Measurements from ENCODE around the gene YEATS2. TPM values are rescaled to one million over a fixed set of nuclear protein-coding genes. Genes with fewer than 3 reads are reported as not detected.

YEATS2 gene
- total RNA-seq, 1 donor from 2014 or later = 65.1 TPM

- H3K9me3 Mint-ChIP-seq (ENCODE audit: unreplicated experiment) = no peaks in the 10 kb centered on the region
- peak overlapping the region; percentile 65 for H3K4me3 Mint-ChIP-seq (ENCODE audit: unreplicated experiment)
- no peak for DNase-seq (ENCODE audit: low spot score)
- H3K4me1 Mint-ChIP-seq (ENCODE audit: unreplicated experiment) = no peaks in the 10 kb centered on the region
- H3K27ac Mint-ChIP-seq (ENCODE audit: unreplicated experiment) = peak overlapping the region; percentile 49
- peaks cover 49% of the 10 kb centered on the region for H3K36me3 Mint-ChIP-seq (ENCODE audit: low read depth, unreplicated experiment)
- peaks cover 5% of the 10 kb centered on the region for H3K27me3 Mint-ChIP-seq (ENCODE audit: unreplicated experiment)
- no peak for TF ChIP-seq CTCF (IDR thresholded peaks at IDR 0.05; ENCODE audit: unreplicated experiment)
Observed at GRCh38 chr3:183797996-183798395, 100.4 kb downstream of the YEATS2 start.

- Mint-ChIP-seq H3K36me3 (ENCODE audit: low read depth, unreplicated experiment) (peaks cover 59% of the 10 kb centered on the region), H3K27me3 (ENCODE audit: unreplicated experiment) (peaks cover 5% of the 10 kb centered on the region), H3K4me1 (ENCODE audit: unreplicated experiment) (no peaks in the 10 kb centered on the region), H3K9me3 (ENCODE audit: unreplicated experiment) (no peaks in the 10 kb centered on the region), H3K4me3 (ENCODE audit: unreplicated experiment) (peak overlapping the region; percentile 51), H3K27ac (ENCODE audit: unreplicated experiment) (peak overlapping the region; percentile 13)
- no peak for TF ChIP-seq CTCF (IDR thresholded peaks at IDR 0.05; ENCODE audit: unreplicated experiment)
- no peak for DNase-seq (ENCODE audit: low spot score)
Observed at GRCh38 chr3:183799461-183799860, 101.9 kb downstream of the YEATS2 start.

- no peaks in the 10 kb centered on the region for H3K9me3 Mint-ChIP-seq (ENCODE audit: unreplicated experiment)
Observed at GRCh38 chr3:183800243-183800863, 102.8 kb downstream of the YEATS2 start.

GRCh38 chr3:183801601-183802000, 104.0 kb downstream of the YEATS2 start:
- peaks cover under 1% of the 10 kb centered on the region for H3K4me1 Mint-ChIP-seq (ENCODE audit: unreplicated experiment)
- no peak overlapping the region for H3K27ac Mint-ChIP-seq (ENCODE audit: unreplicated experiment)
- H3K9me3 Mint-ChIP-seq (ENCODE audit: unreplicated experiment) = no peaks in the 10 kb centered on the region
- peaks cover 5% of the 10 kb centered on the region for H3K27me3 Mint-ChIP-seq (ENCODE audit: unreplicated experiment)
- TF ChIP-seq CTCF (IDR thresholded peaks at IDR 0.05; ENCODE audit: unreplicated experiment) = no peak
- H3K36me3 Mint-ChIP-seq (ENCODE audit: low read depth, unreplicated experiment) = peaks cover 59% of the 10 kb centered on the region
- H3K4me3 Mint-ChIP-seq (ENCODE audit: unreplicated experiment) = no peak overlapping the region
- DNase-seq (ENCODE audit: low spot score) = no peak

More at GRCh38 chr3:183800243-183800863, 102.8 kb downstream of the YEATS2 start:
- TF ChIP-seq CTCF (IDR thresholded peaks at IDR 0.05; ENCODE audit: unreplicated experiment) = no peak
- no peaks in the 10 kb centered on the region for H3K4me1 Mint-ChIP-seq (ENCODE audit: unreplicated experiment)
- no peak overlapping the region for H3K27ac Mint-ChIP-seq (ENCODE audit: unreplicated experiment)
- H3K27me3 Mint-ChIP-seq (ENCODE audit: unreplicated experiment) = peaks cover 5% of the 10 kb centered on the region
- no peak for DNase-seq (ENCODE audit: low spot score)
- peak overlapping the region; percentile 3 for H3K4me3 Mint-ChIP-seq (ENCODE audit: unreplicated experiment)
- peaks cover 59% of the 10 kb centered on the region for H3K36me3 Mint-ChIP-seq (ENCODE audit: low read depth, unreplicated experiment)

- Mint-ChIP-seq H3K27me3 (ENCODE audit: unreplicated experiment) (peaks cover 2% of the 10 kb centered on the region), H3K36me3 (ENCODE audit: low read depth, unreplicated experiment) (peaks cover 63% of the 10 kb centered on the region), H3K27ac (ENCODE audit: unreplicated experiment) (no peak overlapping the region), H3K9me3 (ENCODE audit: unreplicated experiment) (no peaks in the 10 kb centered on the region), H3K4me3 (ENCODE audit: unreplicated experiment) (no peak overlapping the region), H3K4me1 (ENCODE audit: unreplicated experiment) (peaks cover 2% of the 10 kb centered on the region)
- TF ChIP-seq CTCF (IDR thresholded peaks at IDR 0.05; ENCODE audit: unreplicated experiment) = no peak
- DNase-seq (ENCODE audit: low spot score) = no peak
Observed at GRCh38 chr3:183802989-183803388, 105.4 kb downstream of the YEATS2 start.
